ENCODE data around the gene FAM13C.

FAM13C gene

DNA sequence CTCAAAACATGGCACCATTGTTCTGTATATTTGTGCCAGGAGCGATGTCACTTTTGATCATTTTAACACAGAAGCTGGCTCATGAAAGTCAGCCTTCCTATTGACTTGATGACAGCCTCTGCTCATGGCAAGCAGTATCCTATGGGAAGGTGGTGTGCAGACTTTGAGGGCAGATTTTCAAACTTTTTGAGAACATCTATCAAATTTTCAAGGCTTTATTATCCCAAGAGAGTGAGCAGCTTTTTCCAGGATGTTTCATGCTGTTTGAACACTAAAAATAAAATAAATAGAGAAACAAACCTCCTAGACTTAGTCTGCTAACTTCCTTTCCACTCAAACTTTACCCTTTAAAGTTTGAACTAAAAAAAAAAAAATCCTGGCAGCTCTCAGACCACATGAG is 20.3 kb downstream of the FAM13C start:
- Mint-ChIP-seq H3K36me3 (ENCODE audit: low read depth) (no peaks in the 10 kb centered on the region), H3K4me1 (peaks cover 3% of the 10 kb centered on the region), H3K4me3 (no peak overlapping the region), H3K27ac (no peak overlapping the region), H3K9me3 (peaks cover 6% of the 10 kb centered on the region), H3K27me3 (ENCODE audit: low read depth, poor library complexity) (no peaks in the 10 kb centered on the region)
- DNase-seq, result no peak
- TF ChIP-seq, protein P1, sequence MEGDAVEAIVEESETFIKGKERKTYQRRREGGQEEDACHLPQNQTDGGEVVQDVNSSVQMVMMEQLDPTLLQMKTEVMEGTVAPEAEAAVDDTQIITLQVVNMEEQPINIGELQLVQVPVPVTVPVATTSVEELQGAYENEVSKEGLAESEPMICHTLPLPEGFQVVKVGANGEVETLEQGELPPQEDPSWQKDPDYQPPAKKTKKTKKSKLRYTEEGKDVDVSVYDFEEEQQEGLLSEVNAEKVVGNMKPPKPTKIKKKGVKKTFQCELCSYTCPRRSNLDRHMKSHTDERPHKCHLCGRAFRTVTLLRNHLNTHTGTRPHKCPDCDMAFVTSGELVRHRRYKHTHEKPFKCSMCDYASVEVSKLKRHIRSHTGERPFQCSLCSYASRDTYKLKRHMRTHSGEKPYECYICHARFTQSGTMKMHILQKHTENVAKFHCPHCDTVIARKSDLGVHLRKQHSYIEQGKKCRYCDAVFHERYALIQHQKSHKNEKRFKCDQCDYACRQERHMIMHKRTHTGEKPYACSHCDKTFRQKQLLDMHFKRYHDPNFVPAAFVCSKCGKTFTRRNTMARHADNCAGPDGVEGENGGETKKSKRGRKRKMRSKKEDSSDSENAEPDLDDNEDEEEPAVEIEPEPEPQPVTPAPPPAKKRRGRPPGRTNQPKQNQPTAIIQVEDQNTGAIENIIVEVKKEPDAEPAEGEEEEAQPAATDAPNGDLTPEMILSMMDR (IDR thresholded peaks at IDR 0.05), result no peak

DNA sequence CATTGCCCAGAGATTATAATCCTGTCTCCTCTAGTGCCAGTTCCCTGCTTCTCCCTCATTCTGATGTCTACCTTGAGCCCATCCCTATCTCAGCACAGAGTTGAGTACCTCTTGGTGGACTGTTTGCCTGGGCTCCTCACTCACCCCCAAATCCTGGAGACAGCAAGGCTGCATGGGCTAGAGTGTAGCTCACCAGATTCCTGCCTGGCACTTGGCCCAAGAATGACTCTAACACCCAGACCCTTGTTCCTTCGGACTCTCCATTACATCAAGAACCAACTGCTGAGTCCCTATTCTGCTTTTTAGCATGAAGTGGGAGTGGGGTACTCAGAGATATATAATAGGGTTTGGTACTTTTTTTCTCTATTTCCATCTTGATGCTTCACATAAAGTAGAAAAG is 22.1 kb downstream of the FAM13C start:
- peaks cover 8% of the 10 kb centered on the region for H3K4me1 Mint-ChIP-seq
- no peak overlapping the region for H3K4me3 Mint-ChIP-seq
- TF ChIP-seq, protein P1 (IDR thresholded peaks at IDR 0.05), result no peak
- no peak for DNase-seq
- no peaks in the 10 kb centered on the region for H3K36me3 Mint-ChIP-seq (ENCODE audit: low read depth)
- H3K9me3 Mint-ChIP-seq, result peaks cover 6% of the 10 kb centered on the region
- no peak overlapping the region for H3K27ac Mint-ChIP-seq
- no peaks in the 10 kb centered on the region for H3K27me3 Mint-ChIP-seq (ENCODE audit: low read depth, poor library complexity)

DNA sequence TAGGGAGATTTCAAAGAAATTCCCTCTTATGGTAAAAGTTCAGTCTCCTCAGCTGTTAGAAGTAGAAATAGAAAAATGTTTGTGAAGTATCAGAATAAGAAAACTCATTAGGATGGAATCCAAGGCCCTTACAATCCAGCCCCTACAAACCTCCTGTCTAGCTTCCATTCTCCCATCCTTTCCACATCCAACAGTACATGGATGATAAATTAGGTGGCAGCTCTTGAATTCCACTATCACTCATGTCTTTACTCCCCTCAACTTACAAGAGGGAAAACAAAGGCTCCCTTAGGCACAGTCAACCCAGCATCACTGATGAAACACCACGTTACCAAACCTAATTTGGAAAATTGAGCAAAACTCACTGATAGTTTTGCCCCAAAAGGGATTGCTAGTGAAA is 23.0 kb downstream of the FAM13C start:
- H3K4me3 Mint-ChIP-seq, result no peak overlapping the region
- H3K9me3 Mint-ChIP-seq, result peaks cover 6% of the 10 kb centered on the region
- peaks cover 8% of the 10 kb centered on the region for H3K4me1 Mint-ChIP-seq
- H3K27ac Mint-ChIP-seq, result no peak overlapping the region
- no peak for DNase-seq
- H3K27me3 Mint-ChIP-seq (ENCODE audit: low read depth, poor library complexity), result no peaks in the 10 kb centered on the region
- no peaks in the 10 kb centered on the region for H3K36me3 Mint-ChIP-seq (ENCODE audit: low read depth)
- TF ChIP-seq, protein P1 (IDR thresholded peaks at IDR 0.05), result no peak

DNA sequence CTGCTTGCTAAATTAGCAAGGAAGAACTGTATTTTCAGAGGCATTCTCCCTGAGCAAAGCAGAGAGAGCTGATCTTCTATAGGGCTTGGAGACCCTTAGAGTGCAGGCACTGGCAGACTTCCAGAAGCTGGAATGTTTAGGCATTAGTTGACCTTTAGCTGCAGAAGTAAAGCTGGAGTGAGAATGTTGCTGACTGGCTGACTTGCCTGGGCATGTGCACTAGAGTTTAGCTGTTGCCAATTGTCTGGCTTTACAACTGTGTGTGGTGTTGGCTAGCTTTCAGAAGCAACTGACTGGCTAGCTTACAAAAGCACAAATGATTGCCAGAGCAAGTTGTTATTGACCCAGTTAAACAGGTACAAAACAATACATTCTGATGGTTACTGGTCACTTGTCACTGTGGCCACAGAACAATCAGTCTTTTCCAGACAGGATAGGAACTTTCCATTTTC is 25.1 kb downstream of the FAM13C start:
- Mint-ChIP-seq H3K27ac (no peak overlapping the region), H3K4me3 (no peak overlapping the region), H3K27me3 (ENCODE audit: low read depth, poor library complexity) (no peaks in the 10 kb centered on the region), H3K4me1 (peaks cover 8% of the 10 kb centered on the region), H3K36me3 (ENCODE audit: low read depth) (no peaks in the 10 kb centered on the region), H3K9me3 (no peaks in the 10 kb centered on the region)
- DNase-seq, result no peak
- TF ChIP-seq, protein P1 (IDR thresholded peaks at IDR 0.05), result no peak

DNA sequence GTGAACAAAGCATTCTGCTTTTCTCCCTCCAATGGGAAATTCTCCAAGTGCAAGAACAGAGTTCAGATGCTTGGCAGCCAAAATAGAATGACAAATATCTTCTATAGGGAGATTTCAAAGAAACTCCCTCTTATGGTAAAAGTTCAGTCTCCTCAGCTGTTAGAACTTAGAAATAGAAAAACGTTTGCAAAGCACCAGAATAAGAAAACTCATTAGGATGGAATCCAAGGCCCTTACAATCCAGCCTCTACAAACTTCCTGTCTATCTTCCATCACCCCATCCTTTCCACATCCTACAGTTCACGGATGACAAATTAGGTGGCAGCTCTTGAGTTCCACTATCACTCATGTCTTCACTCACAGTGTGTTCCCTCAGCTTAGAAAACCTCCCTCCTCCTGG is 25.7 kb downstream of the FAM13C start:
- Mint-ChIP-seq H3K27me3 (ENCODE audit: low read depth, poor library complexity) (no peaks in the 10 kb centered on the region), H3K9me3 (no peaks in the 10 kb centered on the region), H3K4me1 (peaks cover 8% of the 10 kb centered on the region), H3K4me3 (no peak overlapping the region), H3K27ac (no peak overlapping the region), H3K36me3 (ENCODE audit: low read depth) (no peaks in the 10 kb centered on the region)
- TF ChIP-seq, protein P1 (IDR thresholded peaks at IDR 0.05), result no peak
- no peak for DNase-seq

DNA sequence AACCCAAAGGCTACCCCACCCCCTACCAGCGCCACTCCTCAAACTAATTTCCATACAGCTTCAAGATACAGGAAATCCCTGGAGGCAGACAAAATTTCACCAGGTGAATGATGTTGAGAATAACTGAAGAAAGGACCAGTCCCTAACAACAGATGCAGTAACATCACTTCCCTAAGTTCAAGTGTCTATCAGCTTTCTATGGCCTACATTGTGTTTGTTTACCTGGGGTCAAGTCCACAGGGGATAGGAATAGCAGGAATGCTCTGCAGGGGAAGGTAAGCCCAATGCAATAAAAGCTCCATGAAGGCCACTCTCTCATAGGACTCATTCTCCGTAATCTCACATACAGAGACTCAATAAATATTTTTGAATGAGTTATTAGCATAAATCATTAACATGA is 26.9 kb downstream of the FAM13C start:
- Mint-ChIP-seq H3K4me3 (no peak overlapping the region), H3K9me3 (no peaks in the 10 kb centered on the region), H3K4me1 (peaks cover 8% of the 10 kb centered on the region), H3K36me3 (ENCODE audit: low read depth) (no peaks in the 10 kb centered on the region), H3K27ac (no peak overlapping the region), H3K27me3 (ENCODE audit: low read depth, poor library complexity) (no peaks in the 10 kb centered on the region)
- DNase-seq, result no peak
- TF ChIP-seq, protein P1 (IDR thresholded peaks at IDR 0.05), result no peak

Measured in nephron progenitor cell (in vitro differentiated cells).